ENCODE measurements around the gene EFHD2.
"Not testable (repeated sequence)": the region's sequence is repeated elsewhere in the genome, so short reads cannot be mapped to it uniquely, and the experiment has no call there.

EFHD2 gene, protein sequence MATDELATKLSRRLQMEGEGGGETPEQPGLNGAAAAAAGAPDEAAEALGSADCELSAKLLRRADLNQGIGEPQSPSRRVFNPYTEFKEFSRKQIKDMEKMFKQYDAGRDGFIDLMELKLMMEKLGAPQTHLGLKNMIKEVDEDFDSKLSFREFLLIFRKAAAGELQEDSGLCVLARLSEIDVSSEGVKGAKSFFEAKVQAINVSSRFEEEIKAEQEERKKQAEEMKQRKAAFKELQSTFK

DNA sequence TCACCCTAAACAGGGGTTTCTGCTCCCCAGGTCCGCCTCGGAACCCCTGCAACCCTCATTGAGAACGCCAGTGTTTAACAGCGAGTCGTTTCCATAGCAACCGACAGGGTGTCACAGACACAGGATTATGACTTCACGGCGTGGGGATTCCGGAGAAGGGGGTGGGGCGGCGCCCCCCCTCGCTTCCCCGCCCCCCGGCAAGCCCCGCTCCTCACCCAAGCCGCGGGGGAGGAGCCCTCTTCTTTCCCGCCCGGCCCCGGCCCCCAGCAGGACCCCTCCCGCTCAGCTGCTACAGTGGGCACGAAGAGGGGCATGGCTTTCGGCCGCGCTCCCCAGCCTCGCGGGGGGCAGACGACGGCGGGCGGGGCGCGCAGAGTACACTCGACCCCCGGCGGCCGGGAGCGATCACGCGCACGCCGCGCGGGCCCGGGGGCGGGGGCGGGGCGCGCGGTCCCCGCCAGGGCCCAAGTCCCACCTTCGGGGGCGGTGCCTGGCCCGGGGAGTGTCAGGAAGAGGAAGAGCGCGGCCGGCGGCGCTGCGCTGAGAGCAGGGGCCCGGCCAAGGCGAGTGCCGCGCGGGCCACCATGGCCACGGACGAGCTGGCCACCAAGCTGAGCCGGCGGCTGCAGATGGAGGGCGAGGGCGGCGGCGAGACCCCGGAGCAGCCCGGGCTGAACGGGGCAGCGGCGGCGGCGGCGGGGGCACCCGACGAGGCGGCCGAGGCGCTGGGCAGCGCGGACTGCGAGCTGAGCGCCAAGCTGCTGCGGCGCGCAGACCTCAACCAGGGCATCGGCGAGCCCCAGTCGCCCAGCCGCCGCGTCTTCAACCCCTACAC, at the start of gene EFHD2:
Gene EFHD2 (plus strand): TSS at position 501 of the 835 bp plus-strand sequence. CDS start 84 bp downstream, at position 585.
- peak; percentile 80 for DNase-seq

DNA sequence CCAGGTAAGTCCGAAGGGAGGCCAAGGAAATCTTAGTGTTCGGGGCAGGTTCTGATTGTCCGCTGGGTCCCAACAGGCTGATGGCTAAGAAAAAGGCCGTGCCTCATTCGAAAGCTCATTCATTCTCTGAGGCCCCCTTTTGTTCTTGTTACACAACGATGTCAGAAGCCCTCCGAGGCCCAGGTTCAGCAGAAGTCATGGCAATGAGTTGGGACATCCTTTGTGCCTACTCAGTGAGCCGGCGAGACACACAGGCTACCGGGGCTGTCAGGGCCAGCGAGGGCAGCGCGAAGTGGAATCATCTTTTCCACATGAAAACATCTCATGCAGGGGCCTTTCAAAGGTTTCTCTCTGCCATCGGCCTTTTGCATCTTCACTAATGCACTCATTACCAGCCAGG, 49.0 kb upstream of the EFHD2 start:
- no peak for DNase-seq

DNA sequence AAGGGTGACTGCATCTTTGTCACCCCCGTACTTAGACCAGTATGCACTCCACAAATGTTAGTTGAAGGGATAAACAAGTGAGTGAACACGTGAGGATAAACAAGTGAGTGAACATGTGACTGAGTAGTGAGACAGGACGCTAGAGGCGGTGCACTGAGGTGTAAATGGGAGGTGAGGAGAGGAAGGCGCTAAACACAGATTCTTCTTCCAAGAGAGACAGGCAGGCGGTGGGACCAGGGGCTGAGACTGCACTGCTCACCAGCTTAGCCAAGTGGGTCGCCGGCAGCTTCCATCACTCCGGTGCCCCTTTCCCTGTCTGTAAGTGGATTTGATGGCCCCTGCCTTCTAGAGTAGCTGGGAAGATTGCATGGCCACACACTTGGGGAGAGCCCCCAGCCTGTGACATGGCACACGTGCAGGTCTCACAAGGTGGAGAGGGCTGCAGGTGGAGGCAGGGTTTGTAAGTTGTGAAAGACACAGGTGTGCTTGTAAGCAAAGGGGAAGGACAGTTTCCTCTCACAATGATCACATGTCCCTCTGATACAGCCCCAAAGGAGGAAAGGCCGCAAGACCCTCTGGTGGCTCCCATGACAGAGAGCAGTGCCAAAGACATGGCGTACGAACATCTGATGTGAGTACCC, 47.5 kb upstream of the EFHD2 start:
- DNase-seq = no peak

DNA sequence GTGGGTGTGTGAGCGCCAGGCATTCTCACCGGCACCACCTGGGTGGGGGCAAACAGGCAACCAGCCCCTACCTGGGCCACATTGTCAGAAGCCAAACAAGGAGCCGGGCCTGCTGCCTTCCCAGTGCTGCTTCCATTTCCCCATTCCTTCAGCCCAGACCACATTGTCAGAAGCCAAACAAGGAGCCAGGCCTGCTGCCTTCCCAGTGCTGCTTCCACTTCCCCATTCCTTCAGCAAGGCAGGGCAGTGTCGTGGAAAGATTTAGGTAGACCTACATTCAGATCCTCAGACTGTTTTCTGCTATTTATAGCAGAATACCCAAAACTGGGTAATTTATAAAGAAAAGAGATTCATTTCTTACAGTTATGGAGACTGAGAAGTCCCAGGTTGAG, 47.0 kb upstream of the EFHD2 start:
- no peak for DNase-seq

DNA sequence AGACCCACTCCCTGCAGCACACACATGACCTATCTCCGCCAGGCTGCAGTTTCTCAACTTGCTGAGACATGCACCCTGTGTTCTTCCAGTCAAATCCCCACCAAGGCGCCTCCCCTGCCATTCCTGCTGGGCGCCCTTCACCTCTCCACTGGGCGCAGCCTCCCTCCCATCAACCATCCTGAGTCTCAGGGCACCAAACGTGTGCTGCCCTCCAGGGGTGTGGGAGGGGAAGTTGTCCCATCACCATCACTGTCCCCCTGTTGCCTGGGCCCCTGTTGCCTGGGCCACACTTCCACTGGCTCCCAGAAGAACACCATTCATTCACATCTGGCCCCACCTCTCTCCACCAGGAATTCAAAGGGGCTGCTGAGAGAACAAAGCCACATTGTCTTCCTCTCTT, 44.9 kb upstream of the EFHD2 start:
- no peak for DNase-seq

DNA sequence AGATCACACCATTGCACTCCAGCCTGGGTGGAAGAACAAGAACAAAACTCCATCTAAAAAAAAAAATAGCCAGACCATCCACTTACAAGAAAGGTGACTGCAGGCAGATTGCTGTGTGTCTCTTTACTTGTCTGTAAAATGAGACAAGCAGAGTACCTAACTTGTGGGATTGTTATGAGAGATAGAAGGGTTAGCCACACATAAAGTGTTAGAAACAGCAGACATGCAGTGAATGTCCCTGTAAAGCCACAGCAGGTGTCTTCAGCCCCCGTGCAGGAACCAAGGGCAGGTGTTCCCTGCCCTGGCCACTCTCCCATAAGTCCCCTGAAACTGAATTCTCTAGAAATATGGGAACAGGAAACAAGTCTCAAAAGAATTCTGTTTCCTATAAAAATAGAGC, 40.8 kb upstream of the EFHD2 start:
- no peak for DNase-seq

DNA sequence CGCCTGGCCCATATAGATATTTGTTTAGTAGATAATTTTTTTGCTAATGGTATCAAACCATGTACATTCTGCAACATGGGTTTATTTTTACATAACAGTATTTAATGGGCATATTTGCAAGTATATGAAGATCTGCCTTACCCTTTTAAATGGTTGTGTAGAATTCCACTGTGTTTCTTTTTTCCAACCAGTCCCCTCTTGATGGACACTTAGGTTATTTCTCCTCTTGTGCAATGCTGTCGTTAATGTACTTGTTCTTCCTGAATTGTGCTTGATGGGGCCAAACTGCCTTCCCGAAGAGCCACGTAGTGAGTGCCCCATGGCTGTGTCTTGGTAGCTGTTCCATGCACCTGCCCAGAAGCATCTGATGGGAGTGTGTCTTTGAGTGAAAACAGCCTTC, 39.4 kb upstream of the EFHD2 start:
- no peak for DNase-seq

DNA sequence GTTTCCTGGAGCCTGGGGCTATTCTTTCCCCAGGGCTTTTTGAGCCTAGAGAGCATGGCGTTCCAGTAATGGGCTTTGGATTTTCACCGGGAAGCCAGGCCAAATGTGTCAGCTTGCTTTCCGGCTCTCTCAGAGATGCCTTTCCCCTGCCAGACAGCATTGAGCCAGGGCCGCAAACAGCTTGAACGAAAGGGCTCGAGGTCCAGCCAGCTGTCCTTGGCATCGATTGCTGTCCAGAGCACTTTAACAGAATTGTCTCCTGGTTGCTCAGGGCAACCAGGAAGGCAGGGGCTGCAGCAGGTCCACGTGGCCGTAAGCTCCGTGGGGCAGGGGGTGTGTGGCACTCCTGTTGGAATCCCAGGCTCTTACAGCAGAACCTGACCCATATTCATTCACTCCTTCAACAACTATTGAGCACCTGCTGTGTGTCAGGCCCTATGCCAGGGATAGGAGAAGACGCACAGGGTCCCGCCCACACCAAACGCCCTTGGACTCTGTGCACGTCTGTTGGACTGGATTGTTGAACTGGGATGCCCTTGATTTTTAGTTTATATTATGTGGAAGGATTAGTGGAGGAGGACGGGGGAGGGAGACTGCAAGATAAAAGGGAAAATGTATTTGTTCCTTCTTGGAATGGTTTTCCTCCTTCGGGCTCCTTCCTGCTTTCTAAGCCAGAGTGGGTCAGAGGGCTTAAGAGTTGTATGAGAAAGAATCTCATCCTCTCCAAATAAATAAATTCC, 38.7 kb upstream of the EFHD2 start:
- no peak for DNase-seq

DNA sequence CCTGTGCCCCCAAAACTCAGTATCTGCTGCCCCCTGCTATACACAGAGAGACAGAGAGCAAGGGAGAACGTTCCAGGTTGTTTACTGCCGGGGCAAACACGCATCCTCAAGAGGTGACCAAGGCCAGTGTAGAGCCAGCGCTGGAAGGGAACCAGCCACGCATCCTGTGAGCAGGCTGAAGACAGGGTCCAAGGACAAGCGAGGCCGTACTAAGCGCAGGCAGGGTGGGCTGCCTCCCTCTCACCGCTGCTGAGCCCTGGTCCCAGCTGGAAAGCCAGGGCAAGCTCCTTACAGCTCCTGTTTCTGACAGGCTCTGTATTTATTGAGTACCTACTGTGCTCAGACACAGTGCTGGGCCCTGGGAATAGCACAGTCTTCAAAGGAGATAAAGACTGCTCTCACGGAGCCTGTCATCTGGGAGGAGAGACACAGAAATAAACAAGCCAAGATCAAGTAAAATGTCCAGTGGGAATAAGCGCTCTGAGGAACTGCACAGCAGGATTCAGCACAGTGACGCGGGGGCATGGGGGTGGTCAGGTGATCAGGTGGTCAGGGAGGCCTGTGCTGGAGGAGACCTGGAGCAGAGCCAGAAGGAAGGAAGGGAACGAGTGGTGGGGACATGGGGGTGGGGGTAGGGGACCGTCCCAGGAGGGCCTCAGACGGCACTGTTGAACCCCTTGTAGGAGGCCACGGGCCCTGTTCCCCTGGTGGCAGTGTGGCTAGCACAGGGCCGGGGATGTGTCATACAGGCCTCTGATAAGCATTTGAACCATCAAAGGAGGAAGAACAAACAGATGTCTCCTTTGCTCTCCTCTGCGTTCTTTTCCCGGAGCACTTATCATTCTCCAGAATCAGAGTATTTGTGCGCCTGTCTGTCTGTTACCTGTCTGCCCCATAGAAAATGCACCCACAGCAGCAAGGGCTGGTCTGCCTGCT, 37.8 kb upstream of the EFHD2 start:
- DNase-seq = no peak

DNA sequence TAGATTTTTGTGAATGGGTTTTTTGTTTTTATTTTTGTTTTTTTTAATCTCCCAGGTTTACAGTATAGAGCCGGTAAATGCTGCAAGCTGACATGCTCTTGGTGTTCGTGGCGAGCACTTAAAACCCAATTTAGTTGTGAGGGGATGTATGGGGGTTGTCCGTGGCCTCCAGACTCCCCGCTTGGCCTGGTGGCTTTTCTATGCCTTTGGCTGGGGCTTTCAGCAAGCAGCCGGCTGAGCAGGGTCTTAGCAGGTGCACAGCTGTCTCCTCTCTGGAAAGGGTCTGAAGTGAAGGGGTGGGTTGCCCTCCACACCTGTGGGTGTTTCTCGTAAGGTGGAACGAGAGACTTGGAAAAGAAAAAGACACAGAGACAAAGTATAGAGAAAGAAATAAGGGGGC, 31.0 kb upstream of the EFHD2 start:
- no peak for DNase-seq

DNA sequence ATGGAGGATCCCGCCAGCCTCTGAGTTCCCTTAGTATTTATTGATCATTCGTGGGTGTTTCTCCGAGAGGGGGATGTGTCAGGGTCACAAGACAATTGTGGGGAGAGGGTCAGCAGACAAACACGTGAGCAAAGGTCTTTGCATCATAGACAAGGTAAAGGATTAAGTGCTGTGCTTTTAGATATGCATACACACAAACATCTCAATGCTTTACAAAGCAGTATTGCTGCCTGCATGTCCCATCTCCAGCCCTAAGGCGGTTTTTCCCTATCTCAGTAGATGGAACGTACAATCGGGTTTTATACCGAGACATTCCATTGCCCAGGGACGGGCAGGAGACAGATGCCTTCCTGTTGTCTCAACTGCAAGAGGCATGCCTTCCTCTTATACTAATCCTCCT, 30.5 kb upstream of the EFHD2 start:
- DNase-seq = not testable (repeated sequence)

DNA sequence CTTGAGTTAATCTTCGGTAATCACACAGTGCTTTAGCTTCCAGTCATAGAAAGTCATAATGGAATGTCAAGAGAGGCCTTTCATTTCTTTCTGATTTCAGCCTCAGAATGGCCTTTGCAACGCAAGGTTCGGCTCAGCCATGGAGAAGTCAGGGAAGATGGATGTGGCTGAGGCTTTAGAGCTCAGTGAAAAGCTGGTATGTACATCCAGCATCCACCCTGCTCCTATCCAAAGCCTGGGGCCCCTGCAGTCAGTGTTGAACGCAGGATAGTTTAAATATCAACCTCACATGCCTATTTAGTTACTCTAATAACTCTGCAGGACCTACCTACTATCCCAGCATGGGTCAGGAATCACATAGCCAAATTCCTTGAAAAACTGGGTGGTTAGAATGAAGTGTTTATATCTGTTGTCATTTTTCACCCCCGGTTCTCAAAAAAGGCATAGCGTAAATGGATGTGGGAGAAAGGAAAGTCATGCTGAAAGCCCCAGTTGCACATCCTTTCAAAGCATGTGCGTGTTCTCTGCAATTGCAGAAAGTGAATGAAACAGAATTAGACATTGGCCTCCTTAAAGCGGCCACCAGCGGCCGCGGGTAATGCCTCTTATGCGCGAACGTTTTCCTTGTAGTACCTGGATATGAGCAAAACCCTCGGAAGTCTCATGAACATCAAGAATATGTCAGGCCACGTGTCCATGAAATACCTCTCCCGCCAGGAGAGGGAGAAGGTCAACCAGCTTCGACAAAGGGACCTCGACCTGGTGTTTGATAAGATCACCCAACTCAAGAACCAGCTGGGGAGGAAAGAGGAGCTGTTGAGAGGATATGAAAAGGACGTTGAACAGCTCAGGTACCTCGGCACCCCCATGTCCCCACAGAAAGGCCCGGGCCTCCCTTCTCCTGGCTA, 28.8 kb upstream of the EFHD2 start:
- no peak for DNase-seq

DNA sequence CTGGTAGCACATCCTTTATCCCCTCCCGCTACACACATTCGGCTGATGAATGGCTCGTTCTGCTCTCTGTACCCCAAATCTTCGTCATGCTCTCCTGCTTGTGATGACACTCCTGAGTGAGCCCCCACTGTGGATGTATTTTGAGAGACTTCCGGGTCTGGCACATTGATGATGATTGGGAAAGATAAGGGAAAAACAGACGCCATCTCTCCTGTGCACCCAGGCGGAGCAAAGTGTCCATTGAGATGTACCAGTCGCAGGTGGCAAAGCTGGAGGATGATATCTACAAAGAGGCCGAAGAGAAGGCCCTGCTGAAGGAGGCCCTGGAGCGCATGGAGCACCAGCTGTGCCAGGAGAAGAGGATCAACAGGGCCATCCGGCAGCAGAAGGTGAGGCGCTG, 27.9 kb upstream of the EFHD2 start:
- DNase-seq = no peak

DNA sequence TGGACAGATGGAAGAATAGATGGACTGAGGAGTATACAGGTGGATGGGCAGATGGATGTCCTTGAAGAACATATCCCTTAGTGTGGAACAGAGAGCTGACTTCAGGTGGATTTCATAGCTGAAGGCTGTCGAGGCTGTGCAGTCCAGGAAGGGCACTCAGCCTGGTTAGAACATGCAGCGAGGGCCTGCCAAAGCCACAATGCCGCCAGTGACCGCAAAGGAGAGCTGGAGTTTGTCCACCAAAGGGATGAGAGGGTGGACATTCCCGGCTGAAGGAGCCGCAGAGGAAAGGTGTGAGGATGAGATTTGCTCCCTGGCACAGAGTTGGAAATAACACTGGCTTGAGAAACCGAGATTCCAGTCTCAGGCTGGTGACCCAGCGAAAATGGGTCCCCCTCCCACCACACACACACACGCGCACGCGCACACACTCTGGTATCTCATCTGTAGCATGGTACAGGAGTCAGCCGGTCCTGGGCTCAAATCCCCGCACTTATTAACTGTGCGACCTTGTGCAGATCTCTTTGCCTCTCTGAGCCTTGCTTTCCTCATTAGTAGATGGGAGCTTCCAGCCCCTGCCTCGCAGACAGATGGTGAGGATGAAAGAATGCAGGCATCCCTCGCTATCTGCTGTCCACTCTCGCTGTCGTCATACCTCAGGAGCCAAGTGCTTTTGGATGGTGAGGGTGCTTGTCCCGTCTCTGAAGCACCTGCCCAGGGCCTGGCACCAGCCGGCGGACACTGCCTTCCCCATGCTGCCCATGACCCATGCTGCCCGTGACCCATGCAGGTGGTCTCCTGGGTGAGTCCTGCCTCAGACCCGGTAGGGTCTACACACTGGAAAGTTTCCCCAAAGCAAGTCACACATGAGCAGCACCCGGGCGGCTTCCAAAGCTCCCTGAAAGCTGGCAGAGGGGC, 26.8 kb upstream of the EFHD2 start:
- DNase-seq = no peak

DNA sequence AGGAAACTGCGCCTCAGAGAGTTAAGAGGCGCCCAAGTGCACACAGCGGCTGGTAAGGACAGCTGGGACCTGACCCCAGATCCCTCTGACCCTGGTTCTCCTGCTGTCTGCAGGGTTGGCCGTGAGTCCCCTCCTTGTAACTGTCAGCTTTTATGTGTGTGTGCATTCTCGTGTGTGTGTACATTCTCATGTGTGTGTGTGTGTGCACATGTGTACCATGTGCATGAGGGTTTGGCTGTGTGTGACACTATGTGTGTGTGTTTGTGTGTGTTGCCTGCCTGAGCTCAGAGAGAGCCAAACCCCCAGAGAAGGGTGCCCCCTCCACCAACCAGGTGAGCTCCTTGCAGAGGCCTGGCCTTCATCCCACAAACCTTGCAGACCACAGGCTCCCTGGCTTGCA, 25.9 kb upstream of the EFHD2 start:
- DNase-seq = no peak

DNA sequence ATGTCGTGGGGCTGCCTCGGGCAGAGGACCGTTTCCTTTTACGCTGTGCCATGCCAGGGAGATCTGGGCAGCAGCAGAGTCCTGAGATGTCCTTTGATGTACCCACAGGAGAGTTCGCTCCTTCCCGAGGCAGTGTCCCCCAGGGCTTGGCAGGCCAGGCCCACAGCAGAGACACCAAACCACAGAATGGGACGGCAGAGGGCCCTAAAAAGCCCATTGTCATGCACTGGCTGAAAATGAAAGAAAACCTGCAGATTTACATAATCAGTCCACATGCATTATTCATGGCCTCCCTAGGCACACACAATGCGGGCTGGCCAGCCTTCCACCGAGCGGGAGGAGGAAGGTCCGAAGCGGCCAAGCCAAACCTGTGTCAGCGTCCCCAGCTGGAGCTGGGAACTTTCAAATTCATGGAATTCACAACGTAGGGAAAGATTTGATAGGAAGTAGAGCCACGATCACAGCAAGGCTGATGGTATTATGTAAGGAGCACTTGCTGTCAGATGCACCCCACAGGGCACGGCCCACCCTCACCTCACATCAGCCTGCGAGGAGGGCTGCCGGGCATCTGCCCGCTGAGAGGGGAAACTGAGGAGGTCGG, 25.3 kb upstream of the EFHD2 start:
- DNase-seq = no peak

DNA sequence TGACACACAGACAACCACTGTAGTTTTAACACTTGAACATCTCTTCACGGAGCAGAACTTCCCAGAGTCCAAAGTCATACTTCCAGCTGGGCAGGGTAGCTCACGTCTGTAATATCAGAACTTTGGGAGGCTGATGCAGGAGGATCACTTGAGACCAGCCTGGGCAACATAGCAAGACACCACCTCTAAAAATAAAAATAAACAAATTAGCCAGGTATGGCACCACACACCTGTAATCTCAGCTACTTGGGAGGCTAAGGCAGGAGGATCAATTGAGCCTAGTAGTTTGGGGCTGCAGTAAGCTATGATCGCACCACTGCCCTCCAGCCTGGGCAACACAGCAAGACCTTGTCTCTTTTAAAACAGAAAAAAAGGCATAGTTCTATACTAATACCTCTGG, 24.3 kb upstream of the EFHD2 start:
- DNase-seq = no peak

DNA sequence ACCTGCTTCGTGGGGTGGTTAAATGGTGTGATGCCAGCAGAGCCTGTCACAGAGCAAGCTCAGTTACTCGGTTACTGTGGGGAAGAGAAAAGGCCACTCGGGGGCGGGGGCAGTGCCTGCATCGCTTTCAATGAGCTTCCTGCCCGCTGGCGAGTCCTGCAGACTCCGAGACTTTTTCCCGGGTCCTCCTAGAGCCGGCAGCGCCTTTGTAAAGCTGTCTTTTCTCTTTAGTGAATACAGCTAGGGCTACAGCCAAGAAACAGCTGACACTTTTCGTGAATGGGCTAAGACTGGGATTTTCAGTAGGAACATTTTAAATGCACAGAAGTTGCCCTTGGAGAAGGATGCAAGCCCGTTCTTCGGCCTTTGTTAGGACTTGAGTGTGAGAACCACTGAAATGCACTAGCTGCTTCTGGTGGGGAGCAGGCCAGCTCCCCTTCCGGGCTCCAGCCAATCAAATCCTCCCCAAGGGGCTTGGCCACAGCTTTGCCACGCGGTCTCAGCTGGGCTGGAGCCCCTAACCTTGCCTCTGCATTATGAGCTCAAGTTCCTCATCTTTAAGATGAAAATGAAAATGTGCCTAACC, 23.4 kb upstream of the EFHD2 start:
- no peak for DNase-seq

DNA sequence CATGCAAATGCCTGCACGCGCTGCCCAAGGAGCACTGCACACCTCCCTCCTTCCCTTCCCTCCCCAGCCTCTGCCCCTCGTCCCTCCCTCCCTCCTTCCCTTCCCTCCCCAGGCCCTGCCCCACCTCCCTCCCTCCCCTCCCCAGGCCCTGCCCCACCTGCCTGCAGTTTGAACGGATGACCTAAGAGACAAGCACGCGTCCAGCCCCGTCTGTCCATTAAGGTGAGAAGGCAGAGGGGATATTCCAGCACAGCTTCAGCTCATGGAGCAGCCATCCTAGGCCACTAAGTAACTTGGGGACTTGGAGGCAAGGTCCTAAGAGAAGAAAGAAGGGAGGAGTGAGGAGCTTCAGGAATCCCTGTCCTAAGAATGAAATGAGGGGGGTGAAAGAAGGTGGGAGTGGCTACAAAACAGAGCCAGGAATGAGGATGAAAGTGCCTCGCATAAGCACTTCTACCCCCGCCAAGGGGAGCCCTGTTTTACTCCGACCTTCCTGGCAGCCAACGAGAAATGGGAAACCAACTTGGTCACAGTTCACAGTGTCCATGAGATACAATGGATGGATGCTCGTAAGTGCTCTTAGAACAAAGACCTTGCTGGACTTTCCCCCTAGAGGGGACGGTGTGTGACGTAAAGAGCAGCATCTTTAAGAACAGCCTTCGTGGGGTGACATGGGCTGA, 21.3 kb upstream of the EFHD2 start:
- no peak for DNase-seq
